NB4 (cell line): Measurements from ENCODE around the gene RECK.

Source experiments
- TF ChIP-seq, protein P1 (sequence below): IDR thresholded peaks from one replicate; pipeline ENCODE4 v1.5.1; 2012; ENCODE audit warnings: low read depth, low read length
- TF ChIP-seq, protein P2 (sequence below): IDR thresholded peaks from 2 replicates; pipeline ENCODE4 v1.6.1; 2011; ENCODE audit warnings: low read depth, low read length

DNA sequence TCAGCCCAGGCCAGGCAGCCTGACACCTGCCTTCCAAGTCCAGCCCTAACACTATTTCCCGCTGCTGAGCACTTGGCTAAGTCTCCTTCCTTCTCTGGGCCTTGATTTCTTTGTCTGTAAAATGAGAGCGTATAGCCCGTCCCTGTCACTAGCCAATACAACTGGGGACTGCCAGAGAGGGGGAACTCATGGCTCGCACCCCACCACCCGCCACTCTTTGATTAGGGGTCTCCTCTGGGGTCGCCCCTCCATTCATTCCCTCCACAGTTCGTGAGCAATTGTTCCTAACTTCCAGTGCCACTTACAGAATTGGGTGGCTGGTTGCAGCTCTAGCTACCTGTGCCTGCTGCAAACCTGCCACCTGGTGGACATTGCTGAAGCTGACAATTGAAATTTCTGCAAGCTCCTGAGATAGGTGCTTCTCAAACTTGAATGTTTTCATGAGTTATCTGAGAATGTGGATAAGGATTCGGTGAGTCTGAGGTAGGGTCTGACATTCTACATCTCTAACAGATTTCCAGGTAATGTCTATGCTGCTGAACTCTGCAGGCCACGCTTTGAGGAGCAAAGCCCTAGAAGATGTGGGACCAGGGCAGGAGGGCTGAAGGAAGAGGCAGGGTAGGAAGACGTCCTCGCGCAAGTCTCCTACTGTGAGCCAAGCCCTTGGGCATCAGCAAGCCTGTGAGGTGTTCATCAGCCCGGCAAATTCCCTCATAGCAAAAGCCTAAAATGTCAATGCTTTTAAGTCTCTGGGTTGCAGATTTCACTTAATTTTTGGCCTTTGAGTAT lies 13.3 kb upstream of the RECK start:
- TF ChIP-seq, protein P1, sequence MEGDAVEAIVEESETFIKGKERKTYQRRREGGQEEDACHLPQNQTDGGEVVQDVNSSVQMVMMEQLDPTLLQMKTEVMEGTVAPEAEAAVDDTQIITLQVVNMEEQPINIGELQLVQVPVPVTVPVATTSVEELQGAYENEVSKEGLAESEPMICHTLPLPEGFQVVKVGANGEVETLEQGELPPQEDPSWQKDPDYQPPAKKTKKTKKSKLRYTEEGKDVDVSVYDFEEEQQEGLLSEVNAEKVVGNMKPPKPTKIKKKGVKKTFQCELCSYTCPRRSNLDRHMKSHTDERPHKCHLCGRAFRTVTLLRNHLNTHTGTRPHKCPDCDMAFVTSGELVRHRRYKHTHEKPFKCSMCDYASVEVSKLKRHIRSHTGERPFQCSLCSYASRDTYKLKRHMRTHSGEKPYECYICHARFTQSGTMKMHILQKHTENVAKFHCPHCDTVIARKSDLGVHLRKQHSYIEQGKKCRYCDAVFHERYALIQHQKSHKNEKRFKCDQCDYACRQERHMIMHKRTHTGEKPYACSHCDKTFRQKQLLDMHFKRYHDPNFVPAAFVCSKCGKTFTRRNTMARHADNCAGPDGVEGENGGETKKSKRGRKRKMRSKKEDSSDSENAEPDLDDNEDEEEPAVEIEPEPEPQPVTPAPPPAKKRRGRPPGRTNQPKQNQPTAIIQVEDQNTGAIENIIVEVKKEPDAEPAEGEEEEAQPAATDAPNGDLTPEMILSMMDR: peak; percentile 64
- TF ChIP-seq, protein P2, sequence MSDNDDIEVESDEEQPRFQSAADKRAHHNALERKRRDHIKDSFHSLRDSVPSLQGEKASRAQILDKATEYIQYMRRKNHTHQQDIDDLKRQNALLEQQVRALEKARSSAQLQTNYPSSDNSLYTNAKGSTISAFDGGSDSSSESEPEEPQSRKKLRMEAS: no peak
